Kidney (tissue), 14 donors: ENCODE results near the gene CHN2. TPM values are rescaled to one million over a fixed set of nuclear protein-coding genes. Genes with fewer than 3 reads are reported as not detected.

Experiments
- DNase-seq, 5 donors: peaks; one replicate each; pipeline ENCODE4 v3.0.0-alpha.2; 2013 to 2020
- FAIRE-seq: peaks from 2 replicates; lab custom pipeline; 2012; peaks lifted over from hg19 to GRCh38; lab: Jason Lieb, UNC
- H3K27ac ChIP-seq, 2 donors: one replicate each; pipeline ENCODE4 v1.7.0; 2013; ENCODE audit warnings: low read depth in 2 of 2, low read length in 2 of 2, inconsistent platforms in 1 of 2
- H3K27me3 ChIP-seq: one replicate; pipeline ENCODE4 v1.7.1; 2013; ENCODE audit warnings: low read length, inconsistent platforms; ENCODE audit not compliant: control insufficient read depth, insufficient read depth
- H3K36me3 ChIP-seq, 3 donors: one replicate each; pipeline versions ENCODE4 v1.7.0 to v1.7.1; 2013; ENCODE audit warnings: low read length in 3 of 3, control low read depth in 1 of 3, inconsistent platforms in 1 of 3; ENCODE audit not compliant: insufficient read depth in 3 of 3, control insufficient read depth in 2 of 3
- H3K4me1 ChIP-seq, 3 donors: one replicate each; pipeline versions ENCODE4 v1.7.0 to v1.7.1; 2013; ENCODE audit warnings: low read length in 3 of 3, inconsistent platforms in 1 of 3, low read depth in 1 of 3; ENCODE audit not compliant: control insufficient read depth in 2 of 3, insufficient read depth in 2 of 3
- H3K4me3 ChIP-seq, 3 donors: one replicate each; pipeline versions ENCODE4 v1.7.0 to v1.8.1; 2013; ENCODE audit warnings: low read length in 3 of 3, control low read depth in 1 of 3, inconsistent platforms in 1 of 3
- H3K9ac ChIP-seq, 3 donors: one replicate each; pipeline versions ENCODE4 v1.7.0 to v1.7.1; 2013; ENCODE audit warnings: low read length in 3 of 3, control low read depth in 1 of 3, inconsistent platforms in 1 of 3
- H3K9me3 ChIP-seq, 3 donors: one replicate each; pipeline versions ENCODE4 v1.7.0 to v1.7.1; 2013; ENCODE audit warnings: low read length in 3 of 3, control low read depth in 1 of 3, inconsistent platforms in 1 of 3; ENCODE audit not compliant: control insufficient read depth in 2 of 3, insufficient read depth in 1 of 3
- CTCF ChIP-seq: IDR thresholded peaks from 3 replicates; pipeline ENCODE4 v1.5.1; 2012; ENCODE audit warnings: mild to moderate bottlenecking, moderate library complexity, borderline replicate concordance; ENCODE audit not compliant: insufficient read depth; ENCODE audit errors: extremely low read depth
- intact Hi-C: fragments of 100-400 bp; cut with DNase I; formaldehyde crosslinking; loops from one replicate; pipeline ENCODE4 v1.11.1; 2022
- polyA plus RNA-seq: library from polyadenylated mRNA; stranded (reverse); fragments of 350-450 nt; fragmentation: Illumina TruSeq; extraction: RNeasy Lipid Tissue Mini Kit (QIAGEN cat#74804); gene quantifications from one replicate; pipeline ENCODE4 v1.2.3, GENCODE V29; 2014; ENCODE audit warnings: low read depth, low replicate concordance; ENCODE audit not compliant: insufficient read depth
- total RNA-seq: library from RNA; stranded (reverse); fragmentation: NEBNext Ultra II Directional; extraction: Animal tissue kit (Norgen Biotek cat#: 25700); gene quantifications from one replicate; pipeline ENCODE4 v1.2.1, GENCODE V29; 2021
- donor health status: control.
- donor health status: control.
- donor health status: control.
- donor health status: control.
- donor health status: control.
- donor health status: DM: yes; HTN: yes; CAD: no.
- donor health status: Normal renal cell carcinoma (clear cell type).

The CHN2 gene
- total and polyA plus RNA-seq, 2 donors from 2014 or later: 7.4 to 22.5 TPM

GRCh38 chr7:29511337-29511736 lies 316.8 kb downstream of the CHN2 start:
- no peak for FAIRE-seq

DNA sequence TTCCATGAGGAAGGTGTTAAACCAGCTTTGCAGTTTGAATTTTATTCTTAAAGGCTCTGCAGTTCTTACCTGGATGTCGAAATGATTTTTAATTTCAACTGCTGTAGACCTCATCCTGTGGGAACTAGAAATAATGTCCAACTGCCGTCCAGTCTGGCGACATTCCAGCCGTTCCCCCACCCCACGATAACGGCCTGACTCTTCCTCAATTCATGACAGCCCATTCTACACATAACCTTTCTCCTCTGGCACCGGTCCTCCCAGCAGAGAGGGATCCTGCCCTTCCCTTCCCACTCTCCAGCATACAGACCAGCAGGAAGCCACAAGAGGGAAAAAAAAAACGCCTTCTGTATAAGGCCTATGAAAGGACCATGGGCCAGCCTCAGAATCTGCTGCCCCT lies 317.3 kb downstream of the CHN2 start:
- TF ChIP-seq CTCF: no peak
- Histone ChIP-seq H3K4me3 (no peak overlapping the region), H3K4me1 (no peaks in the 10 kb centered on the region), H3K9me3 (no peaks in the 10 kb centered on the region), H3K27ac (no peak overlapping the region), H3K9ac (no peak overlapping the region), H3K27me3 (no peaks in the 10 kb centered on the region), H3K36me3 (peaks cover 0 to 4% (median 0%) of the 10 kb centered on the region in 3 donors)
- no peak for FAIRE-seq
- no peak for DNase-seq
- intact Hi-C loops: no loop called here

More at GRCh38 chr7:29511337-29511736, 316.8 kb downstream of the CHN2 start:
- intact Hi-C loops: no loop called here
- no peaks in the 10 kb centered on the region for H3K4me1 ChIP-seq
- no peak overlapping the region for H3K27ac ChIP-seq
- peaks cover 0 to 4% (median 0%) of the 10 kb centered on the region in 3 donors for H3K36me3 ChIP-seq
- DNase-seq: no peak
- H3K27me3 ChIP-seq: no peaks in the 10 kb centered on the region
- no peak overlapping the region for H3K9ac ChIP-seq
- no peak overlapping the region for H3K4me3 ChIP-seq
- no peaks in the 10 kb centered on the region for H3K9me3 ChIP-seq
- TF ChIP-seq CTCF: no peak

DNA sequence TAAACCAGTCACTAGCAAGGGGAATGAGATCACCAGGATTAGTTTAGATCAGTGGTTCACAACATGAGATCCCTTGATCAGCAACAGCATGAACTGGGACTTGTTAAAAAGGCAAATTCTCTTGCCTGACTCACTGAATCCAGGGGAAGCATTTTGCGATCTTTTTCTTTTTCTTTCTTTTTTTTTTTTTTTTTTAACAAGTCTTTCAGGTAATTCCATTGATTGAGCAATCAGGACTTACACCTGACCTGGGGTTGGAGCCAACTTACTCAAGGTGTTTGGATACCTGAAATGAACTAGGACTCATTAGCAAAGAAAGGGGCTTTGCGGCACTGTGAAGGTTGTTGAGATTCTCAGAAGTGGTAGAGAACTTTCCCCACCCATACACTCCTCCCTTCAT lies 321.9 kb downstream of the CHN2 start:
- no peak for DNase-seq
- TF ChIP-seq CTCF: no peak
- no peak for FAIRE-seq

GRCh38 chr7:29518616-29519015 lies 324.0 kb downstream of the CHN2 start:
- Histone ChIP-seq H3K36me3 (peaks cover 0 to 3% (median 0%) of the 10 kb centered on the region in 3 donors), H3K27ac (no peak overlapping the region), H3K9me3 (peaks cover 0 to 3% (median 0%) of the 10 kb centered on the region in 3 donors), H3K9ac (no peak overlapping the region), H3K4me1 (no peaks in the 10 kb centered on the region), H3K4me3 (no peak overlapping the region), H3K27me3 (no peaks in the 10 kb centered on the region)
- intact Hi-C loops: no loop called here
- no peak for DNase-seq
- no peak for FAIRE-seq
- TF ChIP-seq CTCF: no peak

More for the DNA sequence above, 321.9 kb downstream of the CHN2 start:
- Histone ChIP-seq H3K4me3 (no peak overlapping the region), H3K9ac (no peak overlapping the region), H3K27me3 (no peaks in the 10 kb centered on the region), H3K4me1 (no peaks in the 10 kb centered on the region), H3K27ac (no peak overlapping the region), H3K36me3 (peaks cover 0 to 4% (median 0%) of the 10 kb centered on the region in 3 donors), H3K9me3 (no peaks in the 10 kb centered on the region)
- intact Hi-C loops: no loop called here
